Loucy (cell line): ENCODE results near the gene U2SURP.
"Not testable (repeated sequence)": the region's sequence is repeated elsewhere in the genome, so short reads cannot be mapped to it uniquely, and the experiment has no call there.

Experiments used
- EZH2phosphoT487 ChIP-seq: fragments of 200-600 bp; IDR thresholded peaks from 2 replicates; pipeline ENCODE4 v1.6.1; 2018; ENCODE audit warnings: antibody characterized with exemption, mild to moderate bottlenecking, moderate library complexity, borderline replicate concordance
- TF ChIP-seq, protein P1 (sequence below): fragments of 200-600 bp; sonication (generic); conservative IDR thresholded peaks from 2 replicates; pipeline ENCODE4 v1.5.1; 2014; ENCODE audit warnings: mild to moderate bottlenecking, antibody characterized with exemption, low read length

DNA sequence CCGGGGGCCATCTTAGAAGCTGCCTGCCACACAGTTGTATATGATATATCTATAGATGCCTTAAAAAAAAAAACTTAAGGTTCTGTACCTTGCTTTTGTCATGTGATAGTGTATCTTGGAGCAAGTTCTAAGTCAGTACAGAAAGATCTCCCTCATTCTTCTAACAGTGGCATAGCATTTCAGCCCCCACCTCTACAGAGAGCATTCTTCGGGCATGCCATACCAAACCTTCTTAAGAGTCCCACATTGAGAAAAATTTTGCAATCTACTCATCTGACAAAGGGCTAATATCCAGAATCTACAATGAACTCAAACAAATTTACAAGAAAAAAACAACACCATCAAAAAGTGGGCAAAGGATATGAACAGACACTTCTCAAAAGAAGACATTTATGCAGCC is 13.1 kb upstream of the U2SURP start:
- TF ChIP-seq, protein P1, sequence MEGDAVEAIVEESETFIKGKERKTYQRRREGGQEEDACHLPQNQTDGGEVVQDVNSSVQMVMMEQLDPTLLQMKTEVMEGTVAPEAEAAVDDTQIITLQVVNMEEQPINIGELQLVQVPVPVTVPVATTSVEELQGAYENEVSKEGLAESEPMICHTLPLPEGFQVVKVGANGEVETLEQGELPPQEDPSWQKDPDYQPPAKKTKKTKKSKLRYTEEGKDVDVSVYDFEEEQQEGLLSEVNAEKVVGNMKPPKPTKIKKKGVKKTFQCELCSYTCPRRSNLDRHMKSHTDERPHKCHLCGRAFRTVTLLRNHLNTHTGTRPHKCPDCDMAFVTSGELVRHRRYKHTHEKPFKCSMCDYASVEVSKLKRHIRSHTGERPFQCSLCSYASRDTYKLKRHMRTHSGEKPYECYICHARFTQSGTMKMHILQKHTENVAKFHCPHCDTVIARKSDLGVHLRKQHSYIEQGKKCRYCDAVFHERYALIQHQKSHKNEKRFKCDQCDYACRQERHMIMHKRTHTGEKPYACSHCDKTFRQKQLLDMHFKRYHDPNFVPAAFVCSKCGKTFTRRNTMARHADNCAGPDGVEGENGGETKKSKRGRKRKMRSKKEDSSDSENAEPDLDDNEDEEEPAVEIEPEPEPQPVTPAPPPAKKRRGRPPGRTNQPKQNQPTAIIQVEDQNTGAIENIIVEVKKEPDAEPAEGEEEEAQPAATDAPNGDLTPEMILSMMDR, result not testable (repeated sequence)
- not testable (repeated sequence) for TF ChIP-seq EZH2phosphoT487
